Activated gamma-delta T cell treated with Interleukin-2 at 50 U/mL for 16 hours (primary cell): ENCODE data around the gene AHI1.
"Not testable (repeated sequence)": the region's sequence is repeated elsewhere in the genome, so short reads cannot be mapped to it uniquely, and the experiment has no call there.

Experiments
- DNase-seq: peaks from one replicate; pipeline ENCODE4 v3.0.0-alpha.2; 2020

The AHI1 gene

GRCh38 chr6:135256866-135257265 lies 240.7 kb downstream of the AHI1 start:
- no peak for DNase-seq

GRCh38 chr6:135254471-135254870 lies 243.1 kb downstream of the AHI1 start:
- no peak for DNase-seq

- DNase-seq = no peak
Measured at GRCh38 chr6:135251498-135252441, 245.8 kb downstream of the AHI1 start.

- DNase-seq = no peak
Measured at GRCh38 chr6:135250751-135251497, 246.6 kb downstream of the AHI1 start.

DNA sequence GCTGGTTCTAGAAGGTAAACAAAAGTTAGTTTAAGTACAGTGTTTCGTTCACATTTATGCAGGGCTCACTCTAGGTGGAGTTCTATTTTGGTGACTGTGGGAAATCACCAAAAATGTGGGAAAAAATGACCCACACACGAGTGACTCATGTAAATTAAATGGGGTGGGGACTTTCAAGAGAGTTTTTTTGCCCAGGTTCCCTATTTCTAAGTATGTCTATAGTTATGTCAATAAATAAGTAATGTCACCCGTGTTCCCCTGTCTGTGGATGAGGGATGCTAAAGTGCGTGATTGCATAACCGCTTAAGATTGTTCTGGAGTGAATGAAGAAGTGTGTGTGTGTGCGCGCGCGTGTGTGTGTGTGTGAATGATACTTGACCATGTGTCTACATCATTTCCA lies 247.3 kb downstream of the AHI1 start:
- no peak for DNase-seq

DNA sequence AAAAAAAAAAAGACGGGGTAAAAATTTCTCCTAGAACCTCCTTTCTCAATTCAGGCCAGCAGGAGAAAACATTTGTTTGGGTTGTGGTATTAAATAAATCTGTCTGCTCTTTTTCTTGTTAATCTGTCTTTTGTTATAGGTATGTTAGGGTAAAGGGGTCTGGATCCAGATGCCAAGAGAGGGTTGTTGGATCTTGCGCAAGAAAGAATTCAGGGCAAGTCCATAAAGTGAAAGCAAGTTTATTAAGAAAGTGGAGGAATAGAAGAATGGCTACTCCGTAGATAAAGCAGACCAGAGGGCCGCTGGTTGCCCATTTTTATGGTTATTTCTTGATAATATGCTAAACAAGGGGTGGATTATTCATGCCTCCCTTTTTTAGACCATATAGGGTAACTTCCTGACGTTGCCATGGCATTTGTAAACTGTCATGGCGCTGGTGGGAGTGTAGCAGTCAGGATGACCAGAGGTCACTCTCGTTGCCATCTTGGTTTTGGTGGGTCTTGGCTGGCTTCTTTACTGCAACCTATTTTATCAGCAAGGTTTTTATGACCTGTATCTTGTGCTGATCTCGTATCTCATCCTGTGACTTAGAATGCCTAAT lies 251.0 kb downstream of the AHI1 start:
- not testable (repeated sequence) for DNase-seq

DNA sequence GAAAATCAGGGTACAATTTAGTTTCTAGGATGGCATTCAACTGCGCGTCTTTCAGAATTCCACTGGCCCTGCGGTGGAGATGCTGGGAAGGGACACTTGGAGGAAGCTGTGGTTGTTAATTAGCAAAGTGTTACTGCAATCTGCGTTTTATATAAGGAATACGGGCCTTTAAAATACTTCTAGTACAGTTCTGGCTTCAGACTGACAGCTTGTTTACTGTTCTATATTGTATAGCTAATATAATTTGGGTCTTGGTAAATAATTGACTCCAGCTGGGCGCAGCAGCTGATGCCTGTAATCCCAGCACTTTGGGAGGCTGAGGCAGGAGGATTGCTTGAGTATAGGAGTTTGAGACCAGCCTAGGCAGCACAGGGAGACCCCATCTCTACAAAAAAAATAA lies 252.7 kb downstream of the AHI1 start:
- DNase-seq = no peak

DNA sequence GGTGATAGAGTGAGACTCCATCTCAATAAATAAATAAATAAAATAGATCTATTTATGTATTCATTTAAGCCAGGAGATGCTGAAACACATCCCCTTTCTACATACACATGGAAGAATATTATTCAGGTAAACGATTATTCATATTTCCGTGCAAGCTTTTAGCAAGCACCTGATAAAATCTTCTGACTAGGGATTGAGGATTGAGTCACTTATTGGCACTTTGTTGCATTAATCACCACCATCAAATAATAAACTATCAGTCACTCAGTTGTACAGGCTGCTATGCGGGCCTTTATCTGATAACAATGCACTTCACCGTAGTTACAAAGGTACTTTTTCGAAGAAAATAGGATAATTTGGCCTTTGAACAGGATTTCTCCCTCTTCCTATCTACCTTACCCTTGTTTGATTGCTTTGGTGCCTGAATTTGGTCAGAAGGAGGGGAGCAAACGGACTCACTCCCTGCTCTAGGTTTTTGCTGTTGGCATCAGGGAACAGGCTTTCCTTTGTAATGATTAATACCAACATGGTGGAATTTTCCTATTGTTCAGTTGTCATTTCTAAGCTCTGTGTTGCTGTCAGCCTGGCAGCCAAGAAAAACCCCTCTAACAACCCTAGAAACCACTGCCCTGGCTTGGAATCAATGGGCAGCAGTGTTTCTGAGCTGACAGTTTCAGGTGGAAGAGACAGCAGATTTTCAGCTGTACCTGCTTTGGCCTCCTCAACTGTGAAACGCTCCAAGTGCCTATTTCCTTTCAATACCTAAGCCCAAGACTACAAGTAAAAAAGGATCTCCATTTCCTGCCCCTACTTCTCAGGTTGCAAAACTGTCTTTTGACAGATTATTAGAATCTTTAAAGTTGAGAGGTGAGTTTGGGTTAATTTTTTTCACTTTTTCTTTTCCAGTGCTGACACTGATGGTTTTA lies 253.4 kb downstream of the AHI1 start:
- no peak for DNase-seq

- DNase-seq = no peak
Measured at GRCh38 chr6:135240711-135241110, 256.8 kb downstream of the AHI1 start.

DNA sequence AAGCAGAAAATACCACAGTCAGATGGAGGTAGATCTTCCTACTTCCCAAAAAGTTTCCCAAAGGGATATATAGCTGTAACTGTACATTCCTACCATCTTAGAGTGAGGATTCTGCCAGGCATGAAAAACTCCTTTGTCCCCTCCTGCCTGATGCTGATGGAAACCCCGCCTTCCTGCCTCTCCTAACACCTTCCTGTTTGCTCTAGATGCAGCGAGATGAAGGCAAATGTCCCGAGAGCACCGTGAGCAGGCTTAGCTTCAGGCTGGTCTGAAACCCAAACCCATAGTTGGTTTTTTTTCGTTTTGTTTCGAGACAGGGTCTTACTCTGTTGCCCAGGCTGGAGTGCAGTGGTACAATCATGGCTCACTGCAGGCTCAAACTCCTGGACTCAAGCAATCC lies 260.8 kb downstream of the AHI1 start:
- no peak for DNase-seq

- no peak for DNase-seq
Measured at GRCh38 chr6:135236319-135236718, 261.2 kb downstream of the AHI1 start.

DNA sequence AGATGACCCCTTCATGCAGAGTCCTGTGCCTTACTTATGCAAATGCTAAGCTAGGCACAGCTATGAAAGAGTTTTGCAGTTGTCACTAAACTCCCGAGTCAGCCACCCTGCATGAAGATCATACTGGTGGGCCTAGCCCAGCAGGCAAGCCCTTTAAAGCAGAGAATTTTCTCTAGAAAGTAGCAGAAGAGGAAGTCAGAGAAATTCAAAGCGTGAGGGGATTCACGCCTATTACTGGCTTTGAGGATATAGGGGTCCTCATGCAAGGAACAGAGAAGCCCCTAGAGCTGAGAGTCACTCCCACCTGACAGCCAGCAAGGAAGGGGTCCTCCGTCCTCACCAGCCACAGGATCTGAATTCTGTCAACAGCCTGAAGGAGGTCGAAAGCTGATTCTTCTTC lies 261.8 kb downstream of the AHI1 start:
- no peak for DNase-seq

DNA sequence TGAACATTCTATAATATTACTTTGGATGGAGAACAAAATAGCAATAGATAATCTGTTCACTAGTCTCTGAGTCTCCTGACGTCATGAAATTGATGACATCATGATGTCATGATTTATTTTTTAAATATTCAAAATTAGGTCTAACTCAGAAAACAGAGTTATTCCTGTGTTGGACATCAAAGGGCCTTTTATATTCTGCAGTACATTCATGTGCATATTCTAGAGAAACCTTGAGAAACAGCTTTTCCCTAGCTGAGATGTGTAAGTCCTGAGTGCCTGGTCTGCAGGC lies 263.1 kb downstream of the AHI1 start:
- no peak for DNase-seq

DNA sequence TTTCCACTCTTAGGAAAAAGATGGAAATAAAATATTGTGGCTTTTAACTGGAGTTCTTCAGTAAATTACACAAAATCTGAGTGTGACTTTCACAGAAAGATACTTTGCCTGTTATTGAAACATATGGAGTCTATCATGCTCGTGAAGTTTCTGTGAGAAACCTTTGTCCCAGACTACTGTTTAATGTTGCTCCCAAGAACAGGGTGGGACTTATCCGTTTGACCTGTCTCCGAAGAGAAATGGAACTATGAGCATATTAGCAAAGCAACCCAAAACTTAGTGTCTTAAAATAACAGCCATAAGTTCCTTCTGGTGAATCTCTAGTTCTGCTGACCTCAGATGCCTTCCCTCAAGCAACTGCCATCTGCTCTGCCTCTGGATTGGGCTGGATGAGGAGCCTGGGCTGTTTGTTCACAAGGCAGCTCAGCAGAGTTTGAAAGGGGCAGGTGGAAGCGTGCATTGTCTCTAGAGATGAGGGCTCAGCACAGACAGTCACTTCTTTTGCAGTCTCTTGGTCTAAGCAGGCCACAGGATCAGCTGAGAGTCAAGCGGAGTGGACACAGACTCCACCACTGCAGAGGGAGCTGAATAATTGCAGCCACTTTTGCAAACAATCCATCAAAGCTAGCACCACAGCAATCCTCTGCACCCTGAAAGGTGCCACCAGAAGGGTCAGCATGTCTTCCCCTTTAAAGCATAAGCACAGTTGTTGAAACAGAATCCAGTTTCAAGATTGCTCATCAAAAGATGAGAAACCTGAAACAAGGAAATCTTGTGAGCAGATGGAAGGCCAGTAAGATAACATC lies 263.7 kb downstream of the AHI1 start:
- DNase-seq = no peak
